Parathyroid adenoma (tissue), 2 donors: ENCODE data around the gene NOVA2.

Experiments used
- H2AFZ ChIP-seq: fragments of 300-600 bp; sonication (generic); one replicate; pipeline ENCODE4 v1.7.0; 2017; ENCODE audit warnings: antibody characterized with exemption, mild to moderate bottlenecking
- H3K27ac ChIP-seq: fragments of 300-600 bp; sonication (generic); one replicate; pipeline ENCODE4 v1.7.0; 2017
- H3K27me3 ChIP-seq: fragments of 300-600 bp; sonication (generic); one replicate; pipeline ENCODE4 v1.7.0; 2017; ENCODE audit warnings: low read length; ENCODE audit not compliant: control insufficient read depth, insufficient read depth
- H3K36me3 ChIP-seq: fragments of 300-600 bp; sonication (generic); one replicate; pipeline ENCODE4 v1.7.0; 2017; ENCODE audit warnings: low read length; ENCODE audit not compliant: control insufficient read depth, insufficient read depth
- H3K4me1 ChIP-seq: fragments of 300-600 bp; sonication (generic); one replicate; pipeline ENCODE4 v1.7.0; 2017; ENCODE audit warnings: control low read depth
- H3K4me2 ChIP-seq: fragments of 300-600 bp; sonication (generic); one replicate; pipeline ENCODE4 v1.7.0; 2017; ENCODE audit warnings: low read length
- H3K4me3 ChIP-seq: fragments of 300-600 bp; sonication (generic); one replicate; pipeline ENCODE4 v1.7.0; 2017; ENCODE audit warnings: low read depth, low read length
- H3K79me2 ChIP-seq: fragments of 300-600 bp; sonication (generic); one replicate; pipeline ENCODE4 v1.7.0; 2017; ENCODE audit warnings: control low read depth
- H3K9ac ChIP-seq: fragments of 300-600 bp; sonication (generic); one replicate; pipeline ENCODE4 v1.7.0; 2017; ENCODE audit warnings: mild to moderate bottlenecking
- H3K9me3 ChIP-seq: fragments of 300-600 bp; sonication (generic); one replicate; pipeline ENCODE4 v1.7.0; 2017; ENCODE audit warnings: low read length; ENCODE audit not compliant: control insufficient read depth
- TF ChIP-seq, protein P1 (sequence below): fragments of 300-600 bp; sonication (generic); IDR thresholded peaks from one replicate; pipeline ENCODE4 v1.7.0; 2017; ENCODE audit warnings: antibody characterized with exemption, mild to moderate bottlenecking
- donor health status: primary hyperparathyroidism.

The NOVA2 gene

DNA sequence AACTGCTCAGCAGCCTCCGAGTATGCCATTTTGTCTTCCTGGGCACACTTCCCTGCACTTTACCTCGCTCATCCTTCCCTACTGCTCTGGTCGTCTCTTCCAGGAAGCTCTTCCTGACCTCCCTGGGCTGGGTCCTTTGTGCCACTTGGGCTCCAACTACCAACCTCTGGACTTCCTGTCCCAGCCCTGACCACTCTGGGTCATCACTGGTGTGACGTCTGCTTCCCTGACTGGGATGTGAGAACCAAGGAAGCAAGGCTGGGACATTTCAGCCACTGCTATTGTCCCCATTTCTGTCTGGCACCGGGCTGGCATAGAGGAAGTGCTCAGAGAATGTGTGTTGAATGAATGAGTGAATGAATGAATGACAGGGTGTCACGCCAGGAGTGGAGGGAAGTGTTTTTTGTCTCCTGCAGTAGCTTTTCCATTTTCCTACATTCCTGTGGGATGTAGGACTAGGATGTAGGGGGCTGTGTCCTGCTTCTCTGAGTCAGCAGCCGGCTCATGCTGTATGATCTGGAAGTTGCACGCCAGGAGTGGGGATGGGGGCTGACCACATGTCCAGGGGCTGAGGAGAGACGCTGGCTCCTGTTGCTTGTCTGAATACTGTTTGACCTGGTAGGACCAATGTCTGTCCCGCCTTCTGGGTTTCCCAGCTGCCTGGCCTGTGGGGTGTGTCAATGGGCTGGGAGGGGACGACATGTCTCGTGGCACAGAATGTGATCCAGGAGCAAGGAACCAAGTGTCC lies 14.7 kb downstream of the NOVA2 start:
- Histone ChIP-seq H3K27ac (peak overlapping the region; percentile 61), H3K4me1 (no peaks in the 10 kb centered on the region), H3K4me2 (no peak overlapping the region), H3K36me3 (no peaks in the 10 kb centered on the region), H3K9ac (no peak overlapping the region), H3K27me3 (no peaks in the 10 kb centered on the region), H2AFZ (no peak overlapping the region), H3K79me2 (no peaks in the 10 kb centered on the region), H3K4me3 (no peak overlapping the region), H3K9me3 (no peaks in the 10 kb centered on the region)
- TF ChIP-seq, protein P1, sequence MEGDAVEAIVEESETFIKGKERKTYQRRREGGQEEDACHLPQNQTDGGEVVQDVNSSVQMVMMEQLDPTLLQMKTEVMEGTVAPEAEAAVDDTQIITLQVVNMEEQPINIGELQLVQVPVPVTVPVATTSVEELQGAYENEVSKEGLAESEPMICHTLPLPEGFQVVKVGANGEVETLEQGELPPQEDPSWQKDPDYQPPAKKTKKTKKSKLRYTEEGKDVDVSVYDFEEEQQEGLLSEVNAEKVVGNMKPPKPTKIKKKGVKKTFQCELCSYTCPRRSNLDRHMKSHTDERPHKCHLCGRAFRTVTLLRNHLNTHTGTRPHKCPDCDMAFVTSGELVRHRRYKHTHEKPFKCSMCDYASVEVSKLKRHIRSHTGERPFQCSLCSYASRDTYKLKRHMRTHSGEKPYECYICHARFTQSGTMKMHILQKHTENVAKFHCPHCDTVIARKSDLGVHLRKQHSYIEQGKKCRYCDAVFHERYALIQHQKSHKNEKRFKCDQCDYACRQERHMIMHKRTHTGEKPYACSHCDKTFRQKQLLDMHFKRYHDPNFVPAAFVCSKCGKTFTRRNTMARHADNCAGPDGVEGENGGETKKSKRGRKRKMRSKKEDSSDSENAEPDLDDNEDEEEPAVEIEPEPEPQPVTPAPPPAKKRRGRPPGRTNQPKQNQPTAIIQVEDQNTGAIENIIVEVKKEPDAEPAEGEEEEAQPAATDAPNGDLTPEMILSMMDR = no peak

DNA sequence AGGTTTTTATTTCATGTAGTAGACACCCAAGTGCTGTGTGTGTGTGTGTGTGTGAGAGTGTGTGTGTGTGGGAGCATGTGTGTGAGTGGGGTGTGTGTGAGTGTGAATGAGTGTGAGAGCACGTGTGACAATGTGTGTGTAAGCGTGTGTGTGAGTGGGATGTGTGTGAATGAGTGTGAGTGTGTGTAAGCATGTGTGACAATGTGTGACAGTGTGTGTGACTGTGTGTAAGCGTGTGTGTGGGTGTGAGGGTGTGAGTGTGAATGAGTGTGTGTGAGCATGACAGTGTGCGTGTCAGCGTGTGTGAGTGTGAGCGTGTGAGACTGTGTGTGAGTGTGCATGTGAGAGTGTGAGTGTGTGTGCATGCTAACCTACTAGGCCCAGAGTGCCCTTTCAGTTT lies 15.3 kb downstream of the NOVA2 start:
- no peak overlapping the region for H2AFZ ChIP-seq
- no peak overlapping the region for H3K27ac ChIP-seq
- no peak overlapping the region for H3K9ac ChIP-seq
- no peaks in the 10 kb centered on the region for H3K79me2 ChIP-seq
- no peaks in the 10 kb centered on the region for H3K36me3 ChIP-seq
- no peaks in the 10 kb centered on the region for H3K9me3 ChIP-seq
- no peak overlapping the region for H3K4me3 ChIP-seq
- TF ChIP-seq, protein P1 = no peak
- no peaks in the 10 kb centered on the region for H3K27me3 ChIP-seq
- peaks cover 6% of the 10 kb centered on the region for H3K4me1 ChIP-seq
- no peak overlapping the region for H3K4me2 ChIP-seq

DNA sequence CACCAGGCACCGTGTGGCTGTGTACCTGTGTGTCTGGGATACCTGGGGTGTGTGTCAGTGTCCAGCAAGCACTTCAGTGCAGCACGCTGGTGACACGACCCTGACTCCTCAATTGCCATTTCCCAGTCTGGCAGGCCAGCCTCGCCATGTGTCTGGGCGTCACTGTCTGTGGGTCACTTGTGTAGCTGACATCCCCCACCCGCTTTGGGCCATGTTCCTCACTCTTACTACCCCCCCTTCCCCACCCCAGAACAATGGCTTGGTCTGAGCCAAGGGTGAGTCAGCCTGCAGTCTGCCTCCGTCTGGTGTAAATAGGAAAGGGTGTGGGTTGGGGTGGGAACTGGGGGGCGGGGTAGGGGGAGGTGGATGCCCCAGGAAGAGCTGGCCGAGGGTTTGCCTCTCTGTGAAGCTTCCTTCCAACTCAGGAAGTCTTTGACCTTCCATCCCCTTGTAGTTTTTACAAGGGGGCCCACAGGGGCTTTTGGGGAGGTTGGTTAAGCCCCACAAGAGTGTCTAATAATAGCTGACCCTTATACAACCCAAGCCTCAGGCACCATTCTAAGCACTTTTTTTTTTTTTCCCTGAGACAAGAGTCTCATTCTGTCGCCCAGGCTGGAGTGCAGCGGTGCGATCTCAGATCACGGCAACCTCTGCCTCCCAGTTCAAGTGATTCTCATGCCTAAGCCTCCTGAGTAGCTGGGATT lies 17.6 kb downstream of the NOVA2 start:
- H2AFZ ChIP-seq = no peak overlapping the region
- H3K9ac ChIP-seq = no peak overlapping the region
- no peaks in the 10 kb centered on the region for H3K79me2 ChIP-seq
- no peak overlapping the region for H3K4me2 ChIP-seq
- H3K9me3 ChIP-seq = no peaks in the 10 kb centered on the region
- H3K4me1 ChIP-seq = peaks cover 8% of the 10 kb centered on the region
- H3K27me3 ChIP-seq = no peaks in the 10 kb centered on the region
- H3K36me3 ChIP-seq = no peaks in the 10 kb centered on the region
- no peak overlapping the region for H3K27ac ChIP-seq
- TF ChIP-seq, protein P1 = no peak
- H3K4me3 ChIP-seq = no peak overlapping the region

- TF ChIP-seq, protein P1 = no peak
- H3K79me2 ChIP-seq = no peaks in the 10 kb centered on the region
- no peak overlapping the region for H3K9ac ChIP-seq
- H3K4me1 ChIP-seq = peaks cover 8% of the 10 kb centered on the region
- H3K9me3 ChIP-seq = no peaks in the 10 kb centered on the region
- no peaks in the 10 kb centered on the region for H3K27me3 ChIP-seq
- no peak overlapping the region for H3K4me3 ChIP-seq
- H3K4me2 ChIP-seq = no peak overlapping the region
- H2AFZ ChIP-seq = no peak overlapping the region
- H3K27ac ChIP-seq = no peak overlapping the region
- no peaks in the 10 kb centered on the region for H3K36me3 ChIP-seq
Measured at GRCh38 chr19:45954156-45954555, 19.5 kb downstream of the NOVA2 start.
